NCI-H524 treated with DMSO at 0.1 percent for 48 hours (cell line): ENCODE results near the gene PHRF1.

ENCODE experiments used
- DNase-seq: peaks from one replicate; lab custom pipeline; 2025; lab: John Stamatoyannopoulos, UW

PHRF1 gene

GRCh38 chr11:597166-597725 is 21.0 kb downstream of the PHRF1 start:
- no peak for DNase-seq

- DNase-seq: no peak
Observed at GRCh38 chr11:598005-598680, 21.9 kb downstream of the PHRF1 start.

GRCh38 chr11:601573-602245 is 25.4 kb downstream of the PHRF1 start:
- DNase-seq: no peak

GRCh38 chr11:603154-603553 is 26.9 kb downstream of the PHRF1 start:
- no peak for DNase-seq

GRCh38 chr11:605286-606129 is 29.2 kb downstream of the PHRF1 start:
- no peak for DNase-seq

- no peak for DNase-seq
Observed at GRCh38 chr11:606245-606644, 30.0 kb downstream of the PHRF1 start.

GRCh38 chr11:607020-607780 is 30.9 kb downstream of the PHRF1 start:
- DNase-seq: no peak

GRCh38 chr11:607971-608659 is 31.8 kb downstream of the PHRF1 start:
- no peak for DNase-seq

GRCh38 chr11:608791-609251 is 32.6 kb downstream of the PHRF1 start:
- no peak for DNase-seq

GRCh38 chr11:609341-609811 is 33.1 kb downstream of the PHRF1 start:
- DNase-seq: no peak

GRCh38 chr11:610146-610801 is 34.0 kb downstream of the PHRF1 start:
- DNase-seq: no peak

- DNase-seq: no peak
Observed at GRCh38 chr11:611001-611996, 35.0 kb downstream of the PHRF1 start.

- DNase-seq: no peak
Observed at GRCh38 chr11:612201-612960, 36.1 kb downstream of the PHRF1 start.

GRCh38 chr11:612961-613300 is 36.7 kb downstream of the PHRF1 start:
- no peak for DNase-seq

GRCh38 chr11:613369-613968 is 37.2 kb downstream of the PHRF1 start:
- DNase-seq: no peak

GRCh38 chr11:614021-614622 is 37.9 kb downstream of the PHRF1 start:
- DNase-seq: no peak

- DNase-seq: no peak
Observed at GRCh38 chr11:614623-615503, 38.6 kb downstream of the PHRF1 start.
